NCI-H526 treated with DMSO at 0.1 percent for 48 hours (cell line): ENCODE measurements around the gene PIGU.
"Not testable (repeated sequence)": the region's sequence is repeated elsewhere in the genome, so short reads cannot be mapped to it uniquely, and the experiment has no call there.

Source experiments
- DNase-seq: peaks from one replicate; lab custom pipeline; 2025; lab: John Stamatoyannopoulos, UW

The PIGU gene

GRCh38 chr20:34706912-34707784 is 30.3 kb upstream of the PIGU start:
- no peak for DNase-seq

GRCh38 chr20:34706302-34706875 is 29.5 kb upstream of the PIGU start:
- no peak for DNase-seq

GRCh38 chr20:34705397-34706301 is 28.8 kb upstream of the PIGU start:
- no peak for DNase-seq

- no peak for DNase-seq
Observed at GRCh38 chr20:34705008-34705396, 28.1 kb upstream of the PIGU start.

GRCh38 chr20:34704177-34705007 is 27.5 kb upstream of the PIGU start, which contains the start of gene TP53INP2:
TSS of gene TP53INP2 (plus strand) at chr20:34704344. CDS start at chr20:34708740, 4,396 bp downstream.
- DNase-seq, result peak; percentile 71

GRCh38 chr20:34703424-34704176 is 26.7 kb upstream of the PIGU start:
- DNase-seq, result no peak

GRCh38 chr20:34703061-34703423 is 26.1 kb upstream of the PIGU start:
- DNase-seq, result no peak

- no peak for DNase-seq
Observed at GRCh38 chr20:34701405-34702085, 24.7 kb upstream of the PIGU start.

GRCh38 chr20:34693414-34693813 is 16.5 kb upstream of the PIGU start:
- no peak for DNase-seq

- no peak for DNase-seq
Observed at GRCh38 chr20:34691838-34692237, 14.9 kb upstream of the PIGU start.

- DNase-seq, result no peak
Observed at GRCh38 chr20:34689486-34689885, 12.6 kb upstream of the PIGU start.

- DNase-seq, result no peak
Observed at GRCh38 chr20:34683667-34684066, 6.8 kb upstream of the PIGU start.

GRCh38 chr20:34680586-34681175 is 3.8 kb upstream of the PIGU start:
- no peak for DNase-seq

GRCh38 chr20:34675993-34676641 is 775 bp downstream of the PIGU start:
- no peak for DNase-seq

GRCh38 chr20:34675561-34675960 is 1.3 kb downstream of the PIGU start:
- no peak for DNase-seq

- no peak for DNase-seq
Observed at GRCh38 chr20:34673412-34673811, 3.5 kb downstream of the PIGU start.

- DNase-seq, result no peak
Observed at GRCh38 chr20:34669094-34669493, 7.8 kb downstream of the PIGU start.

- not testable (repeated sequence) for DNase-seq
Observed at GRCh38 chr20:34664751-34665150, 12.1 kb downstream of the PIGU start.

GRCh38 chr20:34663213-34663943 is 13.5 kb downstream of the PIGU start:
- DNase-seq, result no peak
